Hematopoietic multipotent progenitor cell (in vitro differentiated cells): ENCODE measurements around the gene TXLNG. TPM values are rescaled to one million over a fixed set of nuclear protein-coding genes. Genes with fewer than 3 reads are reported as not detected.
"Not testable (repeated sequence)": the region's sequence is repeated elsewhere in the genome, so short reads cannot be mapped to it uniquely, and the experiment has no call there.

ENCODE experiments used
- DNase-seq, 3 donors: peaks; one replicate each; pipeline ENCODE4 v3.0.0-alpha.2; 2011 to 2015; ENCODE audit warnings: low read depth in 2 of 3, low spot score in 2 of 3
- total RNA-seq: library from RNA; depleted of rRNA; stranded (reverse); fragments of >200 nt; gene quantifications from one replicate; pipeline ENCODE4 v1.2.3, GENCODE V29; 2012

The TXLNG gene
- total RNA-seq = 4.6 TPM

DNA sequence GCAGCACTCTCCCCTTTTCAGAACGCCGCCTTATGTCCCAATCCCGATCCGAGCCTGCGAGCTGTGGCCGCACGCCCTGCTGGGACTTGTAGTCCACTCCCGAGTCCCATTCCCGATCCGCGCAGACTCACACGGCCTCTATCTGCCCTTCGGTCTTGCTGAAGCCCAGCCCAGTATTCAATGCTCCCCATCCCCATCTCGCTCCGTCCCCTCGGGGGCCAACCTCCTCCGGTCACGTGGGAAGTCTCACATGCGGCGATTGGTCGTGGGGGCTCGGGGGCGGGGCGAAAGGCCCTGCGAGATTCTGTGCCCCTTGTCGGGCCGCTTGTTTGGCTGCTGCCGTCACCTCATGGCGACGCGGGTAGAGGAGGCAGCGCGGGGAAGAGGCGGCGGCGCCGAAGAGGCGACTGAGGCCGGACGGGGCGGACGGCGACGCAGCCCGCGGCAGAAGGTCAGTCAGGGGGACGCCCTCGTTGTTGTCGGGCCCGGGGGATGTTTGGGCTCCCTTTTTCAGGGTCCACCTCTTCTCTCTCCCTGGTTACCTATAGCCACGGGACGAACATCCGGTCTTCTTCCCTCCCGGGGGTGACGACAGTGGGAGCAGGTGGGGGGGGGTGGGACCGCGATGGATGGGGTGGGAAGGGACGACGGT, at the start of gene TXLNG:
TSS of gene TXLNG (plus strand) at position 328 of the 652 bp plus-strand sequence. CDS start at position 350, 22 bp downstream.
- DNase-seq = peak; percentile 95 to 98 (median 95)

DNA sequence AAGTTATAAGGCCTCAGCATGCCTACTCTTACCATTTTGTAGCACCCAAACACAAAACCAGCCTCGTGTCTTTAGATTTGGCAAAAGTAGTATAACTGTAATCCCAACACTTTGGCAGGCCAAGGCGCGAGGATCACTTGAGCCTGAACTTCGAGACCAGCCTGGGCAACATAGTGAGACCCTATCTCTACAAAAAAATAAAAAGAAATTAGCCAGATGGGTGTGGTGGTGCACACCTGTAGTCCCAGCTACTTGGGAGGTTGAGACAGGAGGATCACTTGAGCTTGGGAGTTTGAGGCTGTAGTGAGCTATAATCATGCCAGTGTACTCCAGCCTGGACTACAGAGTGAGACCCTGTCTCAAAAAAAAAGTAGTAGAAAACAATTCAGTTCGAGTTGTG, 49.2 kb upstream of the TXLNG start:
- DNase-seq = no peak

DNA sequence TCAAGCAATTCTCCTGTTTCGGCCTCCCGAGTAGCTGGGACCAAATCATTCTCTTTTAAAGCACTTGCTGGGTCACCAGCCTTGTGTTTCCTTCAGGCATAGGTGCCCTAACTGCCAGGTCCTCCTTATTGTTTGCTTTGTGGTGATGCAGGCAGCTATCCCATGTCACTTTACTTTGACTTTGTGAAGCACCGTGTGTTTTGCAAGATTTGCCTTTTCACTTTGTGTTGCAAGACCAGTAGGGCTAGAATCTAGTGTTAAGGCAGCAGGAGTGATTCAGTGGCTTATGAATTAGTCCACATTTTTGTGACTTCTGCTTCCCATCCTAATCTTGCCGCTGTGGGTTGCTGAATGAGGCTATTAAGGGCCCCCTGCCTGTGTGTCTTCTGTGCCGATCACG, 46.7 kb upstream of the TXLNG start:
- DNase-seq = no peak

DNA sequence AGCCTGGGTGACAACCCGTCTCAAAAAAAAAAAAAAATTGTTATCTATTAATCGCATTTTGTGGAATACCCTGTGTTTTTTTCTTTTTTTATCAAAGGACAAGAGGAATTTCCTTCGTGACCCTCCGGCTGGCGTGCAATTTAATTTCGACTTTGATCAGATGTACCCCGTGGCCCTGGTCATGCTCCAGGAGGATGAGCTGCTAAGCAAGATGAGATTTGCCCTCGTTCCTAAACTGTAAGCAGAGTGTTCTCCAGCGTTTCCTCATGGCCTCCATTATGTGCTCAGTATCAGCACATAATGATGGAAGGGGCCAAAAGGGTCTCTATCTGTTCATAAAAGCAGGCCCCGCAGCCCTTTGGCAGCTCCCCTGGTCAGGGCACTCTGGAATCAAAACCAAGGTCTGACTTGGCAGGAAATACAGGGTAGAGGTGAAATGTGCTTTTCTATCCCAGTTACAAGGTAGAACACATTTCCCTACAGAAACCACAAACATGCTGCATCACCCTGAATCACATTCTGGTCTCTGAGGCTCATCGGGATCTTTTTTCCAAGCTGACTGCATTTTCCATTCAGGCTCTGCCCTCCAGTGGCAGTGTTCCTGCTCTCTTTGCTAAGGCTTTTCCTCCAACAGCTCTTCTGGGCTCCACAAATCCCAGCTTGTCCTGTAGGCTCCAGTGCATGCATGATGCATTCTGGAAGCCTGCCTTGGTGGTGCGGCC, 42.5 kb upstream of the TXLNG start:
- DNase-seq = no peak

DNA sequence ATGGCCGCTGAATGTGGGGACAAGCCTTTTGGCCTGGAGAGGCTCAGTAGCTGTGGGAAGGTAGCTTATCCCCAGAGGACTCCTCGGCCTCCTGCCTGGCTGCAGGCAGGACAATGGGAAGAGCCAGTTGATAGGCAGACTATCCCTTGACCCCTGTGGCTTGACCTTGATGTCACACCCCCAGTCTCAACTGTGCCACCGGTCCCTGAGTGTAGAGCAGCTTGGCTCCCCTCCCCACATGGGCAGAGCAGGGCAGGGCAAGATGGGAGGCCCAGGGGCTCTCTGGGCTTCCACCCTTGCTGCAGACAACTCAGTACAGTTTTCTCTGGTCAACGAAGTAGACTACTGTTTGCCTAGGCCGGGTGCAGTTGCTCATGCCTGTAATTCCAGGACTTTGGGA, 41.2 kb upstream of the TXLNG start:
- DNase-seq = no peak

DNA sequence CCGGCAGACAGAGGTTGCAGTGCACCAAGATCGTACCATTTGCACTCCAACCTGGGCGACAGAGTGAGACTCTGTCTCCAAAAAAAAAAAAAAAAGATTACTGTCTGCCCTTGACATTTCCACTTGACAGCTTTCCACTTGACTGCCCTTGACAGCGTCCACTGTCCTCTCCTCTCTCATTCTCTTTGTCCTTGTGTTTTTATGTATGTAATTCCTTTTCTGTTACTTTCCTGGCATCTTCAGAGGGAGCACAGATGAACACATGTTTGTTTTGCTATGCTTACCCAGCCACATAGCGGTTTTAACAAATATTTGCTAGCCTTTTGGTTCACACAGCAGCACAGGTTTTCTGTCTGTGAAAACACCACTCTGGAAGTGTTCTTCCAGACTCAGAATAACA, 40.6 kb upstream of the TXLNG start:
- no peak for DNase-seq

DNA sequence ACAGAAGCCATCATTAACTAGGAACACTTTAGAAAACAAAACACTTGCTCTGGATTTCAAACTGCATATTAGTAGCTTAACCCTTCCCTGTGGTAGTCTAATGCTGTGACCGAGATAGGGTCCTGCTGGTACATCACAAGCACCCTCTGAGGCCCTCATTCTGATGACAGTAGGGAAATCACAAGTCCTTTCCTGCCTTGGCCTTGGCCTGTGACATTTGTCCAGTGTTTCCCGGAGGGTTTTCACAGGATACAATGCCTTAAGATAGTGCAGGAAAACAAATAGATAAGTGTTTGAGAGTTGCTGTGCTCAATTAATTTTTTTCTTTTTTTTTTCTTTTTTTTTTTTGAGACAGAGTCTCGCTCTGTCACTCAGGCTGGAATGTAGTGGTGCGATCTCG, 37.8 kb upstream of the TXLNG start:
- no peak for DNase-seq

DNA sequence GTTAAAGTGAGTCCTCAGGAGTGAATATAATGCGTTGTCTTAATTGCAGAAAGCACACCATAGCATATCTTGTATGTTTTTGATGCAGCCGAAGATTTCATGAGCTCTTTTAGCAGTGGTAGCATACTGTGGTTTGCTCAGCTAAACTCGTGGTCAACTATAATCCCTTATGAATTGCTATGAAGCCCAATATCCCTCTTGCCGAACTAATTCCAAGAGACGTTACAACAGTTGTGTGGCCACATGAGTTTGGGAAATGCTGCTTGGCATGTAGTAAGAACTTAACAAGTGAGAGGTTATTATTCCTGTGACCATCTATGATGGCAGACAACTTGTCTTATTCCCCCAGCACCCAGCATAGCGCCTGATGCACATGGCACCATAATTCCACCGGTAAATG, 36.1 kb upstream of the TXLNG start:
- no peak for DNase-seq

DNA sequence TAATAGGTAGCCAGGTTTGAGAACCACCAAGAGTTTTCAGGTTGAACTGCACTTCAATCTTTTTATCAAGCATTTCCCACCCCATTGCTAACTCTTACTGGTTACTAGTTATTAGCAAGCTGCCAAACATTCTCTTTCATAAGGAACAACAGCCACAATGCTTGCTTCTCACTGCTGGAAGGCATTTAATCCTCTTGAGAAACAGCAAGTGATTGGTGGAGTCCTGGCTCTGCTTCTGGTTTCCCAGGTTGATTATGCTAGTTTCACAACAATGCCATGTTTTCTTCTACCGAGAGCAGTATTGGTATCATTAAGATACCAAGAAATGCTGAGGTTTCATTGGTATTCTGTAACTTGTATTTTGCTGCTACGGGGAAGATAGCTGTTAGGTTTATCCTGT, 32.2 kb upstream of the TXLNG start:
- no peak for DNase-seq

DNA sequence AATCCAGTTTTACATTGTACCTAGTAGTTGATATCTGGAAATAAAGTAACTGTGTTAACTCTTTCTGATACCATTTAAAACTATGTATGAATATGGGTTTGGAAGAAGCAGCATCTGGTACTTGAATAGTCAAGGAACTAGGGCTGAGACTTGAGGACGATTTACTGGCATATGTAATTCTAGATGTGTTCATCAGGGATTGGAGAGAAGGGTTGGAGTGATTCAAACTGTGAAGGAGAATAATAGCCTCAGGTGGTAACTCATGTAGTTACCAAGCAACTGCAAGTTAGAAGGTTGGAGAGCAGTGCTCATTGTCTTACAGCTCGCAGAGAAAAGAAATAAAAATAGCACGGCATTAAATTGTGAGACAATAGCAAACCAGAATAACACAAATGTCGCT, 29.5 kb upstream of the TXLNG start:
- no peak for DNase-seq

DNA sequence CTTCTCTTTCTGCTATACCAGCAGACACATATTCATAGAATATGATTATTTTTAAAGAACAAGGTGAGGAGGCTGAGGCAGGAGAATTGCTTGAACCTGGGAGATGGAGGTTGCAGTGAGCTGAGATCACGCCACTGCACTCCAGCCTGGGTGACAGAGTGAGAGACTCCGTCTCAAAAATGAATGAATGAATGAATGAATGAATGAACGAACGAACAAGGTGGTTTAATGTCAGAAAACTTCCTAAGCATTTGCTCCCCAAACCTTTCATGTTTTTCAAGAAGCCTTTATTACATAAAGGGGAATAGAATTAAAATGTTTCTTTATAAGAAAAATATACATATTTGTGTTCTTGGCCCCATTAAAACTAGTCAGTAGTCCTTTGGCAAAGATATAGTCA, 24.8 kb upstream of the TXLNG start:
- not testable (repeated sequence) for DNase-seq

DNA sequence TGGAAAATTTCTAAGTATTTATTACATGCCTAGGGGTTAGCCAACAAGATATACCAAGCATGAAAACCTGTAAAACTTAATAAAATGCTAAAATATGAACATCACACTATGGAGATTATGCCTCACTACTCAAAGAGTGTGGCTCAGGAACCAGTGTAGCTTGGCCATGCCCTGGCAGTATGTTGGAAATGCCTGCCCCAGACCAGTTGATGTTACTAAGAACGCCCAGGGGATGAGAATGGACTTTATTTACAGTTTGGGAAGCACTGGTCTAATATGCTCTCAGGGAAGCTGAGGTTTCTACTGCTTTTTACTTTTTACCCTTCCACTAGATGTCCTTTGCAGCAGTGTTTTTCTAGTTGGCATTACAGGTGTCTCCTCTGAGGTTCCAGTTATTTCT, 23.7 kb upstream of the TXLNG start:
- DNase-seq = no peak

DNA sequence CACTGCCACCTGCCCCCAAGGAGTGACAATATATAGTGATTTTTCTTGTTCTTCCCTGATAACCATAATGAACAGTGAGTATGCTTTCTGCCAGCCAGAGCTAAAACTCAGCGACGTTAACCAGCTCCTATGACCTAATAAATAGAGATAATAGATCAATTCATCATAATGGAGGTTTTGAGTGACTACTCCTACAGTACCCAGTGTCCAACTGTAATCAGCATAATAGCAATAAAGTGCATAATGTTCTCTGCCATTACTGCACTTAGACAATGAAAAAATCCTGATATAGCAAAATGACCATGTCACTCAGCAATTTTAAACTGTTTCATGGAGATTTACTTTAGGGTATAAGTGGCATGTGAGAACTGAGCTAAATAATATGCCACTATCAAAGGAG, 20.7 kb upstream of the TXLNG start:
- no peak for DNase-seq

DNA sequence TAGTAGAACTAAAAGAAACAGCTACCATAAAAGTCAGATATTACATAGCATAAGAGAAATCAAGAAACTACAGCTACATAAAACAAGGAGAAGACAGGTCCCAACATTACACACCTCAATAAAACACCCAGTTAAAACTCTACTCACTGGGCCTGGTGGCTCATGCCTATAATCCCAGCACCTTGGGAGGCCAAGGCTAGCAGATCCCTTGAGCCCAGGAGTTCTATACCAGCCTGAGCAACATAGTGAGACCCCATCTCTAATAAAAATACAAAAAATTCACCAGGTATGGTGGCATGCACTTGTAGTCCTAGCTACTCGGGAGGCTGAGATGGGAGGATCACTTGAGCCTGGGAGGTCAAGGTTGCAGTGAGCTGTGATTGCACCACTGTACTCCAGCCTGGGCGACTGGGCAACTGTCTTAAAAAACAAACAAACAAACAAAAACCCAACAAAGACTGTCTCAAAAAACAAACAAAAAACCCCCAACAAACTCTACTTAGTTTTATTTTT, 15.2 kb upstream of the TXLNG start:
- no peak for DNase-seq

DNA sequence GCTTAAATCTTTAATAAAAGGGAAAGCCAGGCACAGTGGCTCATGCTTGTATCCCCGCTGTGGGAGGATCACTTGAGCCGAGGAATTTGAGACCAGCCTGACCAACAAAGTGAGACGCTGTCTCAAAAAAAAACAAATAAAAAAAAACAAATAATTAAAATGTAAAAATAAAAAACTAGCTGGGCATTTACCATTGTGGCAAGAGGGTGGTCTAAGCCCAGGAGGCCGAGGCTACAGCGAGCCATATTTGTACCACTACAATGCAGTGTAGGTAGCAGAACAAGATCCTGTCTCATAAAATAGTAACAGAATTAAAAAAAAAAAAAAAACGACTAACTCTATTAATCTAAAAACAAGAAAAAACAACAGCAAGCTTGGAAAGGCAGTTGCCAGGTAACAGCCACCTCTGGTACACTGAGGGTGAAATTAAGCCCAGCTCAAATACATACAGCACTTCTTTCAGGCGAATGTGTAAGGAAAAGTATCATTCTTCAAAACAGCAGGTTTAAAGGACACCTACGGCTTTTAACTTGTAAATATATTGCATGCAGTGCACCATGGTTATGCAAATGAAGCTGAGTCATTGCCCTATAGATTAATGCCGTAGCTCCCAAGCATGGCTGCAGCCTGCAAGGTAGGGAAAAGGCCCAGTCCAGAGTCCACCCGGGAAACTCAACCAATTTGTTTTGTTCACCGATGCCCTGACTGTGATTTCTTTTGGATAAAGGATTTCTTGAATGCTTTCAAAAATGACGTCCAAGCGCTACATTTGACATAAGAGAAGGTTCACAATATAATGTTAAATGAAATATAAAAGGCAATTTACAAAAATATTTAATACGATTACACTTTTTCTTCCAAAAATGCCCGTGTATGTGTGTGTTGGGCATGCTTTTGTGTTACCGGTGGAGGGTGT, 14.5 kb upstream of the TXLNG start:
- no peak for DNase-seq

DNA sequence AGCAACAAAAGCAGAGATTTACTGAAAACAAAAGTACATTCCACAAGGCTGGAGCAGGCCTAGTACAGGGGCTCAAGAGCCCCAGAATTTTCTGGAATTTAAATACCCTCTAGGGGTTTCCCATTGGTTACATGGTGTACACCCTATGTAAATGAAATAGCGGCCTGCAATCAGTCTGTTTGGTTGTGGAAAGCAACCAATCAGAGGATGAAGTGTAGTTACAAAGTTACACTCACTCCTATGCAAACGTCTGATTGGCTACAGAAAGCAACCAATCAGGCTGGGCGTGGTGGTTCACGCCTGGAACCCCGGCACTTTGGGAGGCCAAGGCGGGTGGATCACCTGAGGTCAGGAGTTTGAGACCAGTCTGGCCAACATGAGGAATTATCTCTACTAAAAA, 13.8 kb upstream of the TXLNG start:
- no peak for DNase-seq

DNA sequence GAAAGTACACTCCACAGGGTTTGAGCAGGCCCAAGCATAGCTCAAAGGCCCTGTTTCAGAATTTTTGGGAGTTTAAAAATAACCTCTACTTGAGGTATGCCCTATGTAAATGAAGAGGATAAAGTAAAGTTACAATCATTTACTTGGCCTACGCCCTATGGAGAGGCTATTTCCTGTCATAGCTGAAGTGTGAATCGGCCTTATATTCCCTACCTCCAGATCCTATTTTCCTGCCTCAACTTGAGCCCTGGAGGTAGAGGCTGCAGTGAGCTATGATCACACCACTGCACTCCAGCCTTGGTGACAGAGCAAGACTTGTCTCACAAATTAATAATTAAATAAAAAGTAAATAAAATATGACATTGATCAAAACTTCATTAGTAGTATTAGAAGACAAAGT, 11.5 kb upstream of the TXLNG start:
- DNase-seq = no peak

DNA sequence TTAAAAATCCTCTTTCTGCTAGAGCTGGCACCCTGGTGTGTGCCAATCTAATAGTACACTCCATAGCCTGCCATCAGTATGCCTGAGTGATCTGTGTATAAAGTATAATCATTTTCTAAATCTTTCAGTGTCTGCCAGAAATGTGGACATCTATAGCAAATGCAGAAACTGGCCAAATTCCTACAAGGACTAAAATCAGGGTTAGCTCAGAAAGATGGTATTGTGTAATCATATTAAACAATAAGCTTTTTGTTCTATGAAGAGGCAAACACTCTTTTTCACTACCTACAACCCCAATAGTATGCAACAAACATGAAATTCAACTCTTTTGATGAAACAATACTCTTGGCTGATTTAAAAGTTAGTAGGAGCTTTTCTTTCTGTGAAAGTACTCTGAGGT, 7.7 kb upstream of the TXLNG start:
- no peak for DNase-seq

DNA sequence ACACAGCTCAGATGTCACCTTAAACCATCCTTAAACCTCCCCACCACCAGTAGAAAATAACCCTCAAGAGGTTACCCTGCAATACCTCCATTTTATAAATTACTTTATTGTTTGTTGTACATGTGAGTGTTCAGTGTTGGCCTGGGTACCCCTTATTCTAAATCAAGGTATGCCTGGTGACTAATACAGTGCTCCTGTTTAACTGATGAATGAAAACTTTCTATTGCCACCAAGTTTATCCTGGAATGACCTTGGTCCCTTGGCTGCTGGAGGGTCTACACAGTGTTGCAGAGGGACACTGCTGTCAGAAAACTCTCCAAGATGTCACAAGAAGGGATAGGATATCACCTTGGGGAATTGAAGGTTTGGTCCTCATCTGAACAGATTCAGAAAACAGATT, 7.3 kb upstream of the TXLNG start:
- no peak for DNase-seq

DNA sequence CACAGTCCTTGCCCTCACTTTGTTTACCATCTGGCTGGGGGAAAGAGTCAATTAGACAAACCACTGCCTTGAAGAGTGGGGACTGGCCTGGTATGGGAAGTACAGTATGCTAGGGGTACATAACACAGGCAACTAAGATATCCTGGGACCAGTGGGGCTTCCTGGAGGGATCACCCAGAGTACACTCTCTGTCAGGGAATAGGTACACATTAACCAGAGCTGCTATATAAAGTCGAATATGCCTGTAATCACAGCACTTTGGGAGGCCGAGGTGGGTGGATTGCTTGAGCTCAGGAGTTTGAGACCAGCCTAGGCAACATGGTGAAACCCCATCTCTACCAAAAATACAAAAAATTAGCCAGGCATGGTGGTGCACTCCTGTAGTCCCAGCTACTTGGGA, 6.5 kb upstream of the TXLNG start:
- not testable (repeated sequence) for DNase-seq

DNA sequence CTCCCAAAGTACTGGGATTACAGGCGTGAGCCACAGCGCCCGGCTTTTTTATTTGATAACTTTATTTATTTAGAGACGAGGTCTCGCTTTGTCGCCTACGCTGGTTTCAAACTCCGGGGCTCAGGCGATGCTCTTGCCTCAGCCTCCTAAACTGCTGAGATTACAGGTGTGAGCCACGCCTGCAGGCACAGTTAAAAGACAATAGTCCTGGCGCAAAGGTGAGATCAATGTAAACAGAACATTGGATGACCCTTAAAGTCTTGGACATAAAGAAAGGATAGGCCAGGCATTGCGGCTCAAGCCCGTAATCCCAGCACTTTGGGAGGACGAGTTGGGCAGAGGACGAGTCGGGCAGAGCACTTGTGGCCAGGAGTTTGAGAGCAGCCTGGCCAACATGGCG, 2.8 kb upstream of the TXLNG start:
- no peak for DNase-seq
